Endothelial cell (in vitro differentiated cells): ENCODE data around the gene SCYGR1. TPM values are rescaled to one million over a fixed set of nuclear protein-coding genes. Genes with fewer than 3 reads are reported as not detected.

Experiments used
- DNase-seq: peaks from one replicate; pipeline ENCODE4 v3.0.0; 2021; ENCODE audit warnings: low spot score
- H3K27ac Mint-ChIP-seq: one replicate; pipeline ENCODE4 v1.8.0; 2021; ENCODE audit warnings: mixed read lengths, inconsistent platforms; ENCODE audit not compliant: unreplicated experiment
- H3K27me3 Mint-ChIP-seq: one replicate; pipeline ENCODE4 v1.8.0; 2021; ENCODE audit warnings: mild to moderate bottlenecking, moderate library complexity, mixed read lengths, inconsistent platforms; ENCODE audit not compliant: unreplicated experiment
- H3K36me3 Mint-ChIP-seq: one replicate; pipeline ENCODE4 v1.8.0; 2021; ENCODE audit warnings: mild to moderate bottlenecking, low read depth, mixed read lengths, inconsistent platforms; ENCODE audit not compliant: unreplicated experiment
- H3K4me1 Mint-ChIP-seq: one replicate; pipeline ENCODE4 v1.8.0; 2021; ENCODE audit warnings: mild to moderate bottlenecking, mixed read lengths, inconsistent platforms; ENCODE audit not compliant: unreplicated experiment
- H3K4me3 Mint-ChIP-seq: one replicate; pipeline ENCODE4 v1.8.0; 2021; ENCODE audit warnings: mild to moderate bottlenecking, mixed read lengths, inconsistent platforms; ENCODE audit not compliant: unreplicated experiment
- H3K9me3 Mint-ChIP-seq: one replicate; pipeline ENCODE4 v1.8.0; 2021; ENCODE audit warnings: mixed read lengths, inconsistent platforms; ENCODE audit not compliant: unreplicated experiment
- total RNA-seq: library from RNA; stranded (reverse); fragmentation: NEBNext Ultra II Directional; extraction: Animal tissue kit (Norgen Biotek cat#: 25700); gene quantifications from one replicate; pipeline ENCODE4 v1.2.1, GENCODE V29; 2021; ENCODE audit not compliant: unreplicated experiment
- TF ChIP-seq, protein P1 (sequence below): fragments of 200-600 bp; sonication (generic); IDR thresholded peaks from one replicate; pipeline ENCODE4 v1.5.0; 2021; ENCODE audit warnings: antibody characterized with exemption; ENCODE audit not compliant: unreplicated experiment

SCYGR1 gene
- total RNA-seq, 1 donor from 2014 or later: not detected

DNA sequence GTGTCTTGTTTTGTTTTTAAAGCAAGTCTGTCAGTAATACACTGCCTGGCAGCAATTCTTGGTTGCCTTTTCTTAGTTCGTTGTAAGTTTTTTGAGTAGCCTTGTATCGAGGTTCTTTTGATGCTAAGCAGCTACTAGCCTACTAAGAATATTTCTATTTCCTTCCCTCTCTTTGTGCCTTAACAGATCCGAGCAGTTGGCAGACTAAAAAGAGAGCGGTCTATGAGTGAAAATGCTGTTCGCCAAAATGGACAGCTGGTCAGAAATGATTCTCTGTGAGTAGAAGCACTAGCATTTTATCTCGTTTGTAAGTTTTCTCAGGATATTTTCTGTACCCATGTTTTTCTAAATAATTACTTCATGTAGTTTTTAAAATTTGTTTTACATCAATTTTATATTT, 47.6 kb downstream of the SCYGR1 start:
- no peak for DNase-seq
- Mint-ChIP-seq H3K4me3 (no peak overlapping the region), H3K36me3 (peaks cover 6% of the 10 kb centered on the region), H3K27ac (no peak overlapping the region), H3K4me1 (no peaks in the 10 kb centered on the region), H3K9me3 (no peaks in the 10 kb centered on the region), H3K27me3 (no peaks in the 10 kb centered on the region)
- TF ChIP-seq, protein P1, sequence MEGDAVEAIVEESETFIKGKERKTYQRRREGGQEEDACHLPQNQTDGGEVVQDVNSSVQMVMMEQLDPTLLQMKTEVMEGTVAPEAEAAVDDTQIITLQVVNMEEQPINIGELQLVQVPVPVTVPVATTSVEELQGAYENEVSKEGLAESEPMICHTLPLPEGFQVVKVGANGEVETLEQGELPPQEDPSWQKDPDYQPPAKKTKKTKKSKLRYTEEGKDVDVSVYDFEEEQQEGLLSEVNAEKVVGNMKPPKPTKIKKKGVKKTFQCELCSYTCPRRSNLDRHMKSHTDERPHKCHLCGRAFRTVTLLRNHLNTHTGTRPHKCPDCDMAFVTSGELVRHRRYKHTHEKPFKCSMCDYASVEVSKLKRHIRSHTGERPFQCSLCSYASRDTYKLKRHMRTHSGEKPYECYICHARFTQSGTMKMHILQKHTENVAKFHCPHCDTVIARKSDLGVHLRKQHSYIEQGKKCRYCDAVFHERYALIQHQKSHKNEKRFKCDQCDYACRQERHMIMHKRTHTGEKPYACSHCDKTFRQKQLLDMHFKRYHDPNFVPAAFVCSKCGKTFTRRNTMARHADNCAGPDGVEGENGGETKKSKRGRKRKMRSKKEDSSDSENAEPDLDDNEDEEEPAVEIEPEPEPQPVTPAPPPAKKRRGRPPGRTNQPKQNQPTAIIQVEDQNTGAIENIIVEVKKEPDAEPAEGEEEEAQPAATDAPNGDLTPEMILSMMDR: no peak

DNA sequence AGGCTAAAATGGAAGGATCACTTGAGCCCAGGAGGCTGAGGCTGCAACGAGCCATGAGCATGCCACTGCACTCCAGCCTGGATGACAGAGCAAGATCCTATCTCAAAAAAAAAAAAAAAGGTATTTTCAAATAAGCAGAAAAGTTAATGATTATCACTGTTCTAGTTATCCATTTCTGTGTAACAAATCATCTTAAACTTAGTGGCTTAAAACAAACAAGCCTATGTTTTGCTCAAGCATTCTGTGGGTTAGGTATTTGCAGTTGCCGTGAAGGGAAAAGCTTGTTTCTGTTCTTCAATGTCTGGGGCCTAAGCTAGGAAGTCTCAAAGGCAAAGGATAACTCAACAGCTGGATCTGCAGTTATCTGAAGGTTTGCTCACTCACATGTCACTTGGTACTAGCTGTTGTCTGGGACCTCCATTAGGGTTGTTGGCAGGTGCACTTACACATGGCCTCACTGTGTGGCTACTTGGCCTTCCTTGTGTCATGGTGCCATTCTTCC, 48.6 kb downstream of the SCYGR1 start:
- H3K36me3 Mint-ChIP-seq: peaks cover 6% of the 10 kb centered on the region
- H3K27me3 Mint-ChIP-seq: no peaks in the 10 kb centered on the region
- no peak overlapping the region for H3K4me3 Mint-ChIP-seq
- H3K27ac Mint-ChIP-seq: no peak overlapping the region
- no peak for DNase-seq
- TF ChIP-seq, protein P1: no peak
- H3K4me1 Mint-ChIP-seq: no peaks in the 10 kb centered on the region
- no peaks in the 10 kb centered on the region for H3K9me3 Mint-ChIP-seq

Other genes starting within 250 kb of the SCYGR1 start
- gene COL4A4, start 223.7 kb downstream of the SCYGR1 start, total RNA-seq: 0.15 TPM
- not detected for gene COL4A3, start 223.3 kb downstream of the SCYGR1 start, total RNA-seq
- gene MFF, start 62.7 kb downstream of the SCYGR1 start, total RNA-seq: 106 TPM
- not detected for gene TM4SF20, start 8.6 kb downstream of the SCYGR1 start, total RNA-seq
- gene AGFG1, start 84.2 kb upstream of the SCYGR1 start, total RNA-seq: 70.9 TPM
- gene SCYGR2, start 210.9 kb upstream of the SCYGR1 start, total RNA-seq: not detected
- gene SCYGR3, start 226.9 kb upstream of the SCYGR1 start, total RNA-seq: not detected
- not detected for gene SCYGR4, start 229.5 kb upstream of the SCYGR1 start, total RNA-seq